GM18526 (cell line): ENCODE measurements around the gene NREP.

Source experiments
- POLR2A ChIP-seq: IDR thresholded peaks from 3 replicates; pipeline ENCODE4 v1.6.1; 2011; ENCODE audit not compliant: insufficient read length; ENCODE audit errors: extremely low read depth

Gene NREP

DNA sequence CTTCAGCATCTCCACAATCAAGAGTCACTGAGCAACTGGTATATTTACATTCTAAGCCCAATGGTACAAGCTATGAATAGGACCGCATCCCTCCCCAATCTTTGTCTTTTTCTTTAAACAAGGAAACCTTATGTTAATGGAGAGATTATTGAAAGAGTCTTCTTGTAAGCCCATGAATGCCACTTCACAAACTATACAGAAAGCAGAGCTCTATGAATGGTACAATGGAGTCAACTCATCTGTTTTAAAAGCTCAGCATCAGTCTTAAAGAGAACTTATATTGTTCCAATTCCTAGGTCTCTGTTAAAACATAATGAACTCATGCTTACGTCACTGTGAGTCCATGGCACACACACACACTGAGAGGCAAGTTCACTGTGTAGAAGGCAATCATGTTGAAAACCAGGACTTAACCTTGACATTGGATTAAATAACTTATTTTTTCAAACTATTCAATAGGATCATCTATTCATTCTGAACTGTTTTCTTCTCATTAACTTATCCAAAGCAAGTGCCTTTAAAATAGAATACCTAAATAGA is 4.5 kb downstream of the NREP start:
- no peak for TF ChIP-seq POLR2A

DNA sequence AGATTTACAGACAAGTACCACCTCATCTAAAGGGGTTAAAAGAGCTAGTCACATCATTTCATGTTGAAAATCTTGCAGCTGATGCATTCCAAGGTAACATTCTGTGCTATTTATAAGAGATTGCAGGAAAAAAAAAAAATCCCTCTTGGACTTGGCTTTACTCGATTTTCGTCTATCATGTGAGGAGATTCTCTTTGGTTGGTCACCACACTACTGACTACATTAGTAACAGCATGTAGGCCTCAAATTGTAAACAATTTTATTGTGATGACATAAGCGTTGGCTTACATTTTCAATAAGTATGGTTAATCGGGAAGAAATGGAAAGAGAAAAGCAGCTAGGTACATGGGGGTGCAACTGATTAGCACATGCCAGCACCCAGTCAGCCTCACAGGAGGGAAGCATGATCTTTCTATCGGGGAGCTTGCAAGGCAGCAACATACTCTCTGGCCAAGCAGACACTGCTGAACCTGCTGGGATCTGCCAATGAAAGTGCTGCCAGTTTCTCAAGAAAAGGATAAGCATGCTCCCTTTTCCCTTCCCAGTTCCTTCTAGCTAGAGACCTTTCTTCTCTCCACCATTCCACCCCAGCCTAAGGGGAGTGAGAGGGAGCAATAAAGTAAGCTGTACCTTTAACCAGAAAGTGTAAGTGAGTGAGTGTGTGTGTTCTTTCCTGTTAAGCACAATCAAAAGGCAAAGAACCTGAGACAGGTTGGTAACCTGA is 7.5 kb downstream of the NREP start:
- no peak for TF ChIP-seq POLR2A

GRCh38 chr5:111748304-111748763 is 8.7 kb downstream of the NREP start:
- no peak for TF ChIP-seq POLR2A

DNA sequence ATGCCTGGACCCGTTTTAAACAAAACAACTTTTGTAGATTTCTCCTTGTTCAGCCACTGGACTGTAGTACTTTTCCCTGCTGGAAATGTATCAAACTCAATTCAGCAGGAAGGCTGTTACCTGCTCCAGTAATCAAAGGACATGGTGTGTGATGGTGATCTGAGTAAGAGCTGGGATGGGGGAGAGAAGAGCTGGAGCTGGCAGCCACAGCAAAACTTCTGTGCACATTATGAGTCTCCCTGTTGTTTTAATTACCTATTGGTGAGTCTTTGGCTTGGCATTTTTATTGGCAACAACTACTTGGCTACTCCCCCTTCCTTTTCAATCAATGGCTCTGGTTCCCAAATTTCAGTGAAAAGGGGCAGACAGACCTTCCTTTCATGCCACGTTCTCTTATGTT is 9.7 kb downstream of the NREP start:
- no peak for TF ChIP-seq POLR2A

DNA sequence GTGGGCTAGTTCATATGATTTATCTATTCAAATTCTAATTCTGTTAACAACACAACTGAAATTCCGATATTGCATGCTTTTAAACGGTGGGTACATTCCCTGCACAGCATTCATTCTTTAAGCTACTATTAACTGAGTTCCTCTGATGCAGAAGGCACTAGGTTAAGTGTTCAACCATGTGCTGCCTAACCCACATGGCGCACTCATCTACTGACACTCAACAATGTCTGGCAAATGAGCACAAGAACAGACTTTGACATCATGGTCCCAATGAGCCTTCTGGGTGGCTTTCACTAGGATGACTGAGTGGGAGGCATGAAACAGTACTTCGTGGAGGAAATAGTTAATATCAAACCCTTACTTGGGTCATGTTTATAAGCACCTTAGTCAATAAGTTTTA is 10.2 kb downstream of the NREP start:
- no peak for TF ChIP-seq POLR2A

DNA sequence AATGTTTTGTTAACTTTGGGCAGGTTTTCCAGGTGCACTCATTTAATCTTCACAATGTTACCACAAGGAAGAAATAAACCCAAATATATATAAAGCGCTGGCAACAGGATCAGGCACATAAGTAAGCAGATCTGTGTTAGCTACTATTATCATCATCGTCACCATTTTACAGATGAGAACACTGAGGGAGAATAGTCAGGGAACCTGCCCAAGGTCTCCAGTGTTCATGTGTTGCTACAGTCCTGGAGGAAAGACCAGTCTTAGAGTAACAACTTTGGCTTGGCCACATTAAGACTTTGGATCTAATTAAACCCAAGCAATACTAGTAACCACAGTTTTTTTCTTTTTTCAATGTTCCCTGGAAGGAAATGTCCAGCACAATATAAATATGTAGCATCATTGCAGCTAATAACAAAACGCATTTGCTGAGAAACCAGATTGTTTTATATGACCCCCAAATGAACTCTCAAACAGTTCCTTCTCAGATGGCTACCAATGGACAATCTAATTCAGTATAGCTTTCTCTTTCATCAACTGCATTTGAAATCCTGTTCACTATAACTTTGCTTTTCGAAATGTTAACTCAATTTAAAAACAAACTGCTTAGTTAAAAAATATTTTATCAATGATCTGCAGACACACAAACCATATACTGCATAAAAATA is 11.8 kb downstream of the NREP start:
- TF ChIP-seq POLR2A = no peak

DNA sequence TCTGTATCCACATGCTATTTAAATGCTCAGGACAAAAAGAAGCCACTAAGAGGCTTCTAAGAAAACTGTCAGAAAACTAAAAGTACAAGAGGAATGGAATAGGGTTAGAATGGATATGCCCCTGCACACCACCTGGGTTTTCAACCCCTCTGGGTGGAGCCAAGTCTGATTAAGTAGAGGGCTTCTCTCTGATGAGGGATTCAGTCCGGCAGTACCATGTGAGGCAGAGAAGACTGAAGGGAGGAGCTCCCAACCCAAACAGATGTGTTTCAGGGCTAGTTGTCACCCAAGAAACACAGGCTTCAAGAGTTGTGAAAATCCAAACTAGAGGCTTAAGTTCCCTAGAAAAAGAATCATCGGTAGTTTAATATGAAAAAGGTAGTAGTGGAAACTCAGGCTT is 12.5 kb downstream of the NREP start:
- TF ChIP-seq POLR2A = no peak

GRCh38 chr5:111743988-111744387 is 13.0 kb downstream of the NREP start:
- TF ChIP-seq POLR2A = no peak

DNA sequence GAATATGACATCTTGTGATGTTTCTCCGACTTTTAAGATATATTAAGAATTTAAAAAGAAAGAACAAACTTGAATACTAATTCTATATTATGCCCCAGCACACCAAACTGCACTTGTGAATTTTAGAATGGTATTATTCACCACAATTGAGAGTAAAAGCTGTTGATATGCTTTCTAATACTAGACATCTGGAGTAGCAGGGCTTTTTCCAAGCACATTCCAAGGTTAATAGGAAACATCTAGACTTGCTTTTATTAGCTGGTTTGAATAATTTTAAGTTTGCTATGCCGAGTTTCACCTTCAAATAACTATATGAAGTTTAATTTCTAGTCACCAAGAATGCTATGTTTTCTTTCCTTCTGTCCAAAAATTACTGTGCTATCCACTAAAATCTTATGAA is 13.5 kb downstream of the NREP start:
- TF ChIP-seq POLR2A = no peak

DNA sequence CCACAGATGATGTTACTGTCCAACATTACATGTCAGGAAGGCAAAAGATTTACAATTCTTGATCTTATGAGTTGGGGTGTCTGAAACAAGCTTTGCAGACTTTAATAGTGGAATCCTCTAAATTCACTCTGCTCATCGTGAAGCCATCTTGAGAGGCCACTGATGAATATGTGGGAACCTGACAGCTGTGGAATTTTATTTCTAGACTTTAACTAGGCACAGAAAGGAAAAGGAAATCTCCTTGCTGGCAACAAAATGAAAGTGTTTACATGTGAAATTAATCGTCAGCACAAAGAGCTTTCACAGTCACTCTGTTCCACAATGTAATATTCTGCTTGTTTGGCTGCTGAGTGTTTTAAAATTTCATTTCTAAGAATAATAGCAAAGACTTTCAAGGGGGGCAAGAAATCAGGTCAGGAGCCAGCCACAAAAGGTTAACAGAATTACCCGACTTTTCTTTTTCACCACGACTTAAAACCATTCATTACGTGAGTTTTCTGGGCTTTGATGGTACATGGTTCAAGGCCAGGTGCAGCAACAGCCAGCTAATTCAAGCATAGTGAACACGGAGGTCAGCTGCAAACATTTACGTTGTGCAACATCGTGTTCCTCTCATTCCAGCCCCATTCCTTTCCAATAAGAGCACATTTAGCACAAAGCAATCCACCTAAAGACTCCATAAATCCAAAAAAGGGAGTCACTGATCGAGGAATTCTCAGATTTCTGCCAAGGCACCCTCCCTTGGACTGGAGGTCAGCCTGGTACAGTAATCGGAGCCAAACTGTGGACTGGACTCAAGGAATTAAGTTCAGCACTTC is 14.6 kb downstream of the NREP start:
- TF ChIP-seq POLR2A = no peak

GRCh38 chr5:111741278-111741677 is 15.7 kb downstream of the NREP start:
- TF ChIP-seq POLR2A = no peak

- no peak for TF ChIP-seq POLR2A
These were observed 17.6 kb downstream of the NREP start for GRCh38 chr5:111739416-111739815.

- no peak for TF ChIP-seq POLR2A
These were observed 18.9 kb downstream of the NREP start for GRCh38 chr5:111738118-111738517.

DNA sequence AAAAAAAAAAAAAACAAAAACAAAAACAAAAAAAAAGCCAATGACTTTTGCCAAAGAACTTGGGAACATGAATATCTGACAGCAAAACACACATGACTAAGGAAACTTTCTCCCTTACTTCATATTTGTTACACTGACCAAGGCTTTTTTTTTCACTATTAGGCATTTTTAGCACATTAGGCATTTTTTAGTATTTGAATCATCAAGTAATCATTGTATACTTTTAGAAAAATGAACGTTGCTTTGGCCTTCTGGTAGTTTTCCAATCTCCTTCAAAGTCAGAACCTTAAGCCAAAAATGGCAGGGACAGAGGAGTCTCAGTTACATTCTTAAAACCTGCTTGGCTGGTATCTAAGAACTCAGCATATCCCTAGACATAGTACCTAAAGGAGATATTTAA is 19.3 kb downstream of the NREP start:
- TF ChIP-seq POLR2A = no peak

DNA sequence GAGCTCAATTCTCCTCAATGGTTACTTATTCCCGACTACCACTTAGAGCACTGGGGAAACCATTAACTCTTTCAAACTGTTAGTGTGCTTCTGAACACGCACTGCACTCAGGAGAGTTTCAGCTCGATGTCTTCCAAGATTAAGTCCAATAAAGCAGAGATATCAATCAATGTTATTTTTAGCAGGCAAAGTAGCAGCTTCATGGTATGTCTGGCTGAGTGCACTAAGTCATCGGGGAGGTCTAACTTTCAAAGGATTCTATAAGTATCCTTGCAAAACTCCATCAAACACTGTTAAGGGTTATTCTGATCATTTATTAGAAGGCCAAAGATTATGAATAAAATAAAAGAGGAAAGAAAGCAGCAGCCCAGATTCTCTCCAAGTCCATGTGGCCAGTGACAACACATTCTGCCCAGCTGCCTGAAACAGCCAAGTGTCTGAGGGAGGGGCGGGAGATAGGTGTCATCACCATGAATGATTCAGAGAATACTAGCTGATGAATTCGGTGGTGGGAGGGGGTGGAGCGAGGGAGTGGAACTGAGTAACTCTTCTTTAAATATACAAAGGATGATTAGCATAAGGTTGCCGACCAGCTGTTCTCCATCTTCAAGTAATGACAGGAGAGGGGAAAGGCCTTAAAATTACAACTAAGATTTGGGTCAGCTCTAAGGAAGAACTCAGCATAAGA is 21.3 kb downstream of the NREP start:
- no peak for TF ChIP-seq POLR2A
